Mucosa of stomach (tissue), 1 donor: Measurements from ENCODE around the gene PVALB.

Experiments used
- H3K27me3 ChIP-seq: one replicate; pipeline ENCODE4 v1.7.0; 2013; ENCODE audit warnings: mild to moderate bottlenecking, low read length; ENCODE audit not compliant: control insufficient read depth, insufficient read depth
- H3K36me3 ChIP-seq: one replicate; pipeline ENCODE4 v1.7.0; 2013; ENCODE audit warnings: low read length; ENCODE audit not compliant: control insufficient read depth, insufficient read depth
- H3K4me1 ChIP-seq: one replicate; pipeline ENCODE4 v1.7.0; 2013; ENCODE audit warnings: mild to moderate bottlenecking, low read length; ENCODE audit not compliant: control insufficient read depth, insufficient read depth
- H3K4me3 ChIP-seq: one replicate; pipeline ENCODE4 v1.7.0; 2013; ENCODE audit warnings: low read length
- H3K9ac ChIP-seq: one replicate; pipeline ENCODE4 v1.7.0; 2013; ENCODE audit warnings: mild to moderate bottlenecking, low read length, moderate library complexity
- H3K9me3 ChIP-seq: one replicate; pipeline ENCODE4 v1.7.0; 2013; ENCODE audit warnings: mild to moderate bottlenecking, low read length, moderate library complexity; ENCODE audit not compliant: control insufficient read depth
- donor health status: Pancreatic carcinoma.

Gene PVALB

DNA sequence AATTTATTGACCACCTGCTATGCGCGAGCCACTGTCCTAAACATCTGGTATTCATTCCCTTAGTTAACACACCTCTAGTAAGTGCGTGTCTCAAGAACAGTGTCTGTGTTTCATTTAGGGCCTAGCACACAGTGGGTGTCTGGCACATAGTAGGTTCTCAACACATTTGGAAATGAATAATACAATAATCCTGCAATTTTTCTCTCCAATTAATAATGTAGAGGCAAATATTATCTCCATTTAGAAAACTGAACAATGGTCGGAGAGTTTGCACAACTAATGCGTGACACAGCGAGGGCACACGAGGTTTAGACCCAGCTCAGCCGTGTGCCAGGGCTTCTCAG, 39.9 kb upstream of the PVALB start:
- no peaks in the 10 kb centered on the region for H3K9me3 ChIP-seq
- H3K4me1 ChIP-seq, result no peaks in the 10 kb centered on the region
- H3K9ac ChIP-seq, result no peak overlapping the region
- no peak overlapping the region for H3K4me3 ChIP-seq
- no peaks in the 10 kb centered on the region for H3K36me3 ChIP-seq
- peaks cover 11% of the 10 kb centered on the region for H3K27me3 ChIP-seq

GRCh38 chr22:36856121-36856791, 39.4 kb upstream of the PVALB start:
- Histone ChIP-seq H3K9ac (no peak overlapping the region), H3K36me3 (no peaks in the 10 kb centered on the region), H3K27me3 (peaks cover 12% of the 10 kb centered on the region), H3K4me1 (no peaks in the 10 kb centered on the region), H3K9me3 (no peaks in the 10 kb centered on the region), H3K4me3 (no peak overlapping the region)

GRCh38 chr22:36855478-36855877, 38.6 kb upstream of the PVALB start:
- H3K27me3 ChIP-seq, result peaks cover 17% of the 10 kb centered on the region
- no peaks in the 10 kb centered on the region for H3K36me3 ChIP-seq
- H3K4me3 ChIP-seq, result no peak overlapping the region
- H3K4me1 ChIP-seq, result no peaks in the 10 kb centered on the region
- H3K9me3 ChIP-seq, result no peaks in the 10 kb centered on the region
- no peak overlapping the region for H3K9ac ChIP-seq

DNA sequence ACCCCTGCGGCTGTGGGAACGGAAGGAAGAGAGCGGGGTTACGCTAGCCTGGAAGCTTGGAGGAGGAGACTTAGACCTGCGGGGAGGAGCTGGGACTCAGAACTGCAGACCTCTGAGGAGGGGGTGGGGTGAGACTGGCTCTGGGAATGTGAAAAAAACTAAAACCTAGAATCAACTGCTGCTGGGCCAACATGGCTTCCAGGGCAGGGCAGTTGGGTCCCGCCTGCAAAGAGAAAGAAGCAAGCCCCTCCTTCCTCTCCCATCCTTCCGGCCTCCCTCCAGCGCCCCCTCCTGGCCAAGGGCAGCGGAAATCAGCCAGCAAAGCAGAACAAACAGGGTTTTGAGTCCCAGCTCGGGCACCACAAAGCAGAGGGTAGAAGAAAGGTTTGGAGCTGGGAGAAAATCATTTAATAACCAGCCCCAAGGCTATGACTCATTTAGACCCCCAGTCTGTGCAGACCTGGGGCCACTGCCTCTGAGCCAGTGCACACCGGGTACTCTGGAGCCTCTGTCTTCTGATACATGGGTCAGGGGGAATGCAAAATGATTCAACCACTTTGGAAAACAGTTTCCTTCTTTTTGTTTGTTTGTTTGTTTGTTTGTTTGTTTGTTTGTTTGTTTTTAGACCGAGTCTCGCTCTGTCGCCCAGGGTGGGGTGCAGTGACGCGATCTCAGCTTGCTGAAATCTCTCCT, 36.7 kb upstream of the PVALB start:
- no peak overlapping the region for H3K9ac ChIP-seq
- no peak overlapping the region for H3K4me3 ChIP-seq
- no peaks in the 10 kb centered on the region for H3K9me3 ChIP-seq
- H3K27me3 ChIP-seq, result peaks cover 17% of the 10 kb centered on the region
- no peaks in the 10 kb centered on the region for H3K4me1 ChIP-seq
- H3K36me3 ChIP-seq, result no peaks in the 10 kb centered on the region

- Histone ChIP-seq H3K4me3 (no peak overlapping the region), H3K4me1 (no peaks in the 10 kb centered on the region), H3K27me3 (peaks cover 21% of the 10 kb centered on the region), H3K36me3 (no peaks in the 10 kb centered on the region), H3K9me3 (no peaks in the 10 kb centered on the region), H3K9ac (no peak overlapping the region)
Measured at GRCh38 chr22:36852056-36852973, 35.5 kb upstream of the PVALB start.

DNA sequence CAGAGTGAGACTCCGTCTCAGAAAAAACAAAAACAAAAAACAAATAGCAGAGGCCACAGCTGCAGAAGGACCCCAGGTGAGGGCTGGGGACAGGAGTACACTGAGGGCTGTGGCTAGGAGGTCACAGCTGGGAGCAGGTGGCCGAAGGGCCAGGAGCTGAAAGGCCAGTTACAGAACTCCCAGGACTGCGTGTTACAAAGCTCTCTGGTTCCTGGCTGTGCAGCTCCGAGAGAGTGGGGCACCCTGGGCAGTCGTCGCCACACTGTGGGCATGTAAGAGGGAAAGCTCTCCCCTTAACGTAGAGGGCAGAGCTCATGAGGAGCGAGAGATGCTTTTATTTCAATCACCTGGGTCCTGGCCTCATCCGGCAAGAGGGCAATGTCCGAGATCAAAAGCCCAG, 33.8 kb upstream of the PVALB start:
- H3K4me3 ChIP-seq, result no peak overlapping the region
- H3K9me3 ChIP-seq, result no peaks in the 10 kb centered on the region
- H3K36me3 ChIP-seq, result no peaks in the 10 kb centered on the region
- no peaks in the 10 kb centered on the region for H3K4me1 ChIP-seq
- H3K27me3 ChIP-seq, result peaks cover 19% of the 10 kb centered on the region
- H3K9ac ChIP-seq, result no peak overlapping the region

GRCh38 chr22:36850056-36850455, 33.2 kb upstream of the PVALB start:
- H3K36me3 ChIP-seq, result no peaks in the 10 kb centered on the region
- H3K9ac ChIP-seq, result no peak overlapping the region
- no peaks in the 10 kb centered on the region for H3K9me3 ChIP-seq
- peaks cover 17% of the 10 kb centered on the region for H3K27me3 ChIP-seq
- no peak overlapping the region for H3K4me3 ChIP-seq
- H3K4me1 ChIP-seq, result no peaks in the 10 kb centered on the region

GRCh38 chr22:36846949-36847348, 30.1 kb upstream of the PVALB start:
- H3K27me3 ChIP-seq, result peaks cover 17% of the 10 kb centered on the region
- no peak overlapping the region for H3K4me3 ChIP-seq
- no peak overlapping the region for H3K9ac ChIP-seq
- H3K4me1 ChIP-seq, result no peaks in the 10 kb centered on the region
- H3K9me3 ChIP-seq, result no peaks in the 10 kb centered on the region
- H3K36me3 ChIP-seq, result no peaks in the 10 kb centered on the region

DNA sequence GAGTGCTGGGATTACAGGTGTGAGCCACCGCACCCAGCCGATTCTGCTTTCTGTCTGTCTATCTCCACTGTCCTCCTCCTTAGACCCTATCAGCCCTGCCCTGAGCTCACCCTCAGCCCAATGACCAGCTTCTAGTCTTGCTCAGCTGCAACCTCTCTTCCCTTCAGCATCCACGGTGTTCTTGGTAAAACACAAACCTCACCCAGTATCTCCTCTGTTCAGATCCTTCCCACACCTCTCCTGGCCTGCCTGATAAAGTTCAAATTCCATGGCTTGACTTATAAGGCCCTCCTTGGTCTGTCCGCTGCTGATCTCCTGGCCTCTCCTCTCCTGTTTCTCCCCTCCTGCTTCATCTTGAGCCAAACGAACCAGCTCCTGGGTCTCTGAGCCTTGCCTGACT, 29.4 kb upstream of the PVALB start:
- Histone ChIP-seq H3K4me1 (no peaks in the 10 kb centered on the region), H3K9me3 (no peaks in the 10 kb centered on the region), H3K9ac (no peak overlapping the region), H3K36me3 (no peaks in the 10 kb centered on the region), H3K27me3 (peaks cover 17% of the 10 kb centered on the region), H3K4me3 (no peak overlapping the region)

DNA sequence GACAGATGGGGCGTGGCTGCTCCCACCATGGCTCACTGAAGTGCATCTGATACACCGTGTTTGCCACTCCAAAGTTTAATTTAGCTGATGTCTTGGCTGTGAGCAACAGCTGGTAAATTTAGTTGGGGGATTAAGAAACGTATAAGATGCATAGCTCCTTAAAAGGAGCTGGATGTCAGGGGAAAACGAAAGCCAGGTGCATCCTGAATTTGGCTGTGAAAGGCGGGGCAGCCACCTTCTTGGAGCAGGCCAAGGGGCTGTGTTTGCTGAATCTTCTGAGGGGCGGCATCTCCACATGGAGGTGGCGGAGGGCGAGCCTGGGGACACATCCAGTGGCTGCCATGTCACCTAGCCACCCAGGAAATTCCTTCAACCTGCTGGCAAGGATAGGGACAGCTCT, 23.3 kb upstream of the PVALB start:
- no peak overlapping the region for H3K9ac ChIP-seq
- H3K36me3 ChIP-seq, result no peaks in the 10 kb centered on the region
- H3K27me3 ChIP-seq, result peaks cover 8% of the 10 kb centered on the region
- no peaks in the 10 kb centered on the region for H3K9me3 ChIP-seq
- no peak overlapping the region for H3K4me3 ChIP-seq
- H3K4me1 ChIP-seq, result no peaks in the 10 kb centered on the region

DNA sequence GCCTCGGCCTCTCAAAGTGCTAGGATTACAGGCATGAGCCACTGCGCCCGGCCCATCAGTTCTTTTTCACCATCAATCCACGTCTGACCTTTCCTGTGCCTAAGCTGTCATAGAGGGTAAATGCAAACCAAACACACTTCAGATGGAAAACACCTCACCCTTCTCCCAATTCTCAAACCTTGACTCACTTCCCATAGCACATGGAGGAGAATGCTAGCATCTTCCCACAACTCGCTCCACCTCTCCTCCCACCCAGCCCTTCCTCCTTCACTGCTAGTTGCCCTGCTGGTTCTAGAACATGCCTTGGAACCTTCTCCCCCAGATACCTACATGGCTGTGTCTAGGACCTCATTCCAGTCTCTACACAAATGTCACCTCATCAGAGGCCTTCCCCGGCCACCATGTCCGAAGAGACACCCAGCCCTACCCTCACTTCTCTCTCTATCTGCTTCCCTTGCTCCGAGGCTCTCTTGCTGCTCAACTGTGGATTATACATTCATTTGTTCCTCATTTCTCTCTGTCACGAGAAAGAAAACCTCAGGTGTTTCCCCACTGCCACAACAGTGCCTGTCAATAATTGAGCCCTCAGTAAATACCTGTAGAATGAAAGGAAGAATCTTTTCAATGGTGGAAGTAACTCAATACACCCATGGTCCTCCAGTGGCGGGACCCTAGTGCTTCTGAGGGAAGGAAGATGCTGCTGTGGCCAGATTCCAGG, 22.7 kb upstream of the PVALB start:
- H3K9ac ChIP-seq, result no peak overlapping the region
- H3K9me3 ChIP-seq, result no peaks in the 10 kb centered on the region
- no peak overlapping the region for H3K4me3 ChIP-seq
- no peaks in the 10 kb centered on the region for H3K36me3 ChIP-seq
- H3K27me3 ChIP-seq, result peaks cover 8% of the 10 kb centered on the region
- H3K4me1 ChIP-seq, result no peaks in the 10 kb centered on the region
